ENCODE data around the gene HLCS. TPM values are rescaled to one million over a fixed set of nuclear protein-coding genes. Genes with fewer than 3 reads are reported as not detected.

Gene HLCS
- total RNA-seq, 1 donor from 2014 or later, result 21.9 TPM

- peak overlapping the region; percentile 93 for H3K4me3 Mint-ChIP-seq
- no peak overlapping the region for H3K27ac Mint-ChIP-seq (ENCODE audit: unreplicated experiment)
- no peaks in the 10 kb centered on the region for H3K36me3 Mint-ChIP-seq (ENCODE audit: low read depth)
- H3K9me3 Mint-ChIP-seq, result no peaks in the 10 kb centered on the region
- H3K4me1 Mint-ChIP-seq, result peaks cover 16% of the 10 kb centered on the region
- TF ChIP-seq, protein P1, sequence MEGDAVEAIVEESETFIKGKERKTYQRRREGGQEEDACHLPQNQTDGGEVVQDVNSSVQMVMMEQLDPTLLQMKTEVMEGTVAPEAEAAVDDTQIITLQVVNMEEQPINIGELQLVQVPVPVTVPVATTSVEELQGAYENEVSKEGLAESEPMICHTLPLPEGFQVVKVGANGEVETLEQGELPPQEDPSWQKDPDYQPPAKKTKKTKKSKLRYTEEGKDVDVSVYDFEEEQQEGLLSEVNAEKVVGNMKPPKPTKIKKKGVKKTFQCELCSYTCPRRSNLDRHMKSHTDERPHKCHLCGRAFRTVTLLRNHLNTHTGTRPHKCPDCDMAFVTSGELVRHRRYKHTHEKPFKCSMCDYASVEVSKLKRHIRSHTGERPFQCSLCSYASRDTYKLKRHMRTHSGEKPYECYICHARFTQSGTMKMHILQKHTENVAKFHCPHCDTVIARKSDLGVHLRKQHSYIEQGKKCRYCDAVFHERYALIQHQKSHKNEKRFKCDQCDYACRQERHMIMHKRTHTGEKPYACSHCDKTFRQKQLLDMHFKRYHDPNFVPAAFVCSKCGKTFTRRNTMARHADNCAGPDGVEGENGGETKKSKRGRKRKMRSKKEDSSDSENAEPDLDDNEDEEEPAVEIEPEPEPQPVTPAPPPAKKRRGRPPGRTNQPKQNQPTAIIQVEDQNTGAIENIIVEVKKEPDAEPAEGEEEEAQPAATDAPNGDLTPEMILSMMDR (conservative IDR thresholded peaks at IDR 0.05), result no peak
- no peak for DNase-seq (ENCODE audit: low read depth, low spot score)
- peaks cover 2% of the 10 kb centered on the region for H3K27me3 Mint-ChIP-seq (ENCODE audit: low read depth)
These were observed 776 bp downstream of the HLCS start for GRCh38 chr21:36965720-36966065.

DNA sequence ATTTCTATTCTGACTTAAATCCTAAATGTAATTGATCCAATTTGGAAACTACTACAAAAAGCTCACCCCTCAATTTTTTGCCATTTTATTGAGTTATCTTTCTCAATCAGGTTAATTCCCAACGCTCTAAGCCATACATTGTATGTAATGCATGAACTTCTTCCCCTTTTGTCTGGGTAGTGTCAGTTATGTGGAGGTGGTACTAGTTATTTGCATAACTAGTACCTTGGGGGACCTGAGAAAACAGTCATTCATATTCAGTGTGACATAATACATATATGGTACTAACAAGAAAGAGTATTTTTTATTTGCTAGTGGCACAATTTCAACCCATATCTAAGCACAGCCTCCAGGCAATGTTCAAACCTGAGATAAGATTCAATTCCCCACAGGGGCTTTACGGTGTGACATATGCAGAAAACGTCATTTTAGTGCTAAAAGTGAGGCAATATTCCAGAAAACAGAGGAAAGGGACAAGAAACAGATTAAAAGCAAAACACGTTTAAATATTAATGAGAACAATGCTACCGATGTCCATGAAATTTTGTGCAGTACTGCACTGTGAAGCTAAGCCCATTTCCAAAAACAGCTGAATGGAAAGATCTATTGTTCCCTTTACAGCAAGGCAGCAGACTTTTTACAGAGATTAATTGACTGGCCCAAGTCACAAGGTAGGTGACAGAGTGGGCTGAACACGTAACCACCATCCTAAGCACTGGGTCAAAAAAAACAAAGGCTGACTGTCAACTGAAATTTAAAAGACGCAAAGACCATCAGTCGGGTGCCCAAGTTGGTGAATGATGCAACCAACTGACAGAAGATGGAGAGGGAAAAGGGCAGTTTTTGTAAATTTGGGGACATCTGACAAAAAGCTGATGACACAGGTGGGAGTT, 1.4 kb downstream of the HLCS start:
- H3K4me1 Mint-ChIP-seq, result peaks cover 16% of the 10 kb centered on the region
- H3K27ac Mint-ChIP-seq (ENCODE audit: unreplicated experiment), result peak overlapping the region; percentile 53
- no peaks in the 10 kb centered on the region for H3K9me3 Mint-ChIP-seq
- H3K36me3 Mint-ChIP-seq (ENCODE audit: low read depth), result no peaks in the 10 kb centered on the region
- peaks cover 2% of the 10 kb centered on the region for H3K27me3 Mint-ChIP-seq (ENCODE audit: low read depth)
- H3K4me3 Mint-ChIP-seq, result peak overlapping the region; percentile 93
- DNase-seq (ENCODE audit: low read depth, low spot score), result no peak
- TF ChIP-seq, protein P1 (conservative IDR thresholded peaks at IDR 0.05), result no peak

DNA sequence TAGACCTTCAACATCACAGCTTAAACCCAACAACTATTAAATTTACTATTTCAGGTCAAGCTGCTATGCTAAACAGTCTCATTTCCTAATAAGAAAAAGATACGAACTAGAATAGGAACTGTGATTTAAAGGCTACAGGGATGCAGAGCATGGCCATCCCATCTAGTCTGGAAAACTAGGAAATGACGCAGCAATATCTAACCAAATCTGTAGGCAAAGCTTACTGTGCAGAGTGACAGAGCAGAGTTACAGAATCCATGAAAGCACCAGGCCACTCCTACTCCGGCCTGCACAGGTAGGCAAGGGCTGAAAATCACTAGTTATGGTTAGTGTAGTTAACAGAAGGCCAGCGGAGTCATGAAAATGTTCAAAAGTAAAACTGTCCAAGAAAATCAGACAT, 2.1 kb downstream of the HLCS start:
- TF ChIP-seq, protein P1 (conservative IDR thresholded peaks at IDR 0.05), result no peak
- Mint-ChIP-seq H3K9me3 (no peaks in the 10 kb centered on the region), H3K27ac (ENCODE audit: unreplicated experiment) (no peak overlapping the region), H3K4me1 (peaks cover 16% of the 10 kb centered on the region), H3K4me3 (peak overlapping the region; percentile 73), H3K27me3 (ENCODE audit: low read depth) (peaks cover 2% of the 10 kb centered on the region), H3K36me3 (ENCODE audit: low read depth) (no peaks in the 10 kb centered on the region)
- no peak for DNase-seq (ENCODE audit: low read depth, low spot score)

DNA sequence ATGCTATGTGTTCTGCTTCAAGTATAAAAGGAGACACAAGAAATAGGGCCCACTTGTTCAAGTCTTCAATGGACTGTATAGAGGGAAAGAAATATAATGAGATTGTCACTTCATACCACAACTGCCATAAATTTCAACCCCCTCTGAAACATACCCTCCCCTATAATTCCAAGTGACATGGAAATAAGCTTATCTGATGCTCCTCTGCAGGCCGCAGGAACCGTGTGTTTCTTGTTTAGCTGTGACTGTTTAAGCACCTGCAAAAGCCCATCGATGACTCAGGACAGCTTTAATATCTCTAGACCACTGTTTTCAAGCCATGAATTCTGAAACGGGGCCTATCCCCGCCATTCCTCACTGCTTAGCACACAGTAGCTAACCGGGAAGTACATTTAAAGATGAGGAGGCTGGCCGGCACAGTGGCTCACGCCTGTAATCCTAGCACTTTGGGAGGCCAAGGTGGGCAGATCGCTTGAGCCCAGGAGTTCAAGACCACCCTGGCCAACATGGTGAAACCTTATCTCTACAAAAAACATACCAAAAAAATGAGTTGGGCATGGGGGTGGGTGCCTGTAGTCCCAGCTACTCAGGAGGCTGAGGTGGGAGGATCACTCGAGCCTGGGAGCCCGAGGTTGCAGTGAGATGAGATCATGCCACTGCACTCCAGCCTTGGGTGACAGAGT, 4.2 kb downstream of the HLCS start:
- no peak for DNase-seq (ENCODE audit: low read depth, low spot score)
- no peaks in the 10 kb centered on the region for H3K9me3 Mint-ChIP-seq
- peaks cover 2% of the 10 kb centered on the region for H3K27me3 Mint-ChIP-seq (ENCODE audit: low read depth)
- H3K4me3 Mint-ChIP-seq, result peak overlapping the region; percentile 54
- peaks cover 15% of the 10 kb centered on the region for H3K4me1 Mint-ChIP-seq
- H3K36me3 Mint-ChIP-seq (ENCODE audit: low read depth), result peaks cover under 1% of the 10 kb centered on the region
- no peak overlapping the region for H3K27ac Mint-ChIP-seq (ENCODE audit: unreplicated experiment)
- TF ChIP-seq, protein P1 (conservative IDR thresholded peaks at IDR 0.05), result no peak

DNA sequence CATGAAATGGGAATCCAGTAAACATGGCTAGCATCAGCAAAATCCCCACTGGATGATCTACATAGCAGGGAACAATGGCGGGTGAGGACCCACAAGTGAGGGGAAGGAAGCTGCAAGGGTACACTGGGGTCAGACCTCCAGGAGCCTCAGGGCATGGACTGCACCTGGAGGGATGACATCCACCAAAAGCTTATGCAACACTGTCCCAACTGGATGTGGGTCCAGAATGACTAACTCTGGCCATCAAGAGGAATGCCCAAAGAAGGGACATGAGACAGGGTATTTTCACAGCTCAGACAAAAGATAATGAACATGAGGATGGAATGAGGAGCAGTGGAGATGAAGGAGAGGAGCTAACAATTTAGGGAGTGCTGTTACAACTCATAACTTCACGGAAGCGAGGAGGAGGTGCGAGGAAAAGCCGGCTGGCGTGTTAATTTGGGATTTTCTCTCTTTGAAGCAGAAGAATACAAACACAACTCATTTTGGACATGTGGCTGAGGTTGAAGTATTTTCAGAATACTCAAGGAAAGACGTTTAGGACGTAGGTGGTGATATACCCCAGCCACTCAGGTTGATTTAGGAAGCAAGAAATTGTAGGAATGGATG, 5.7 kb downstream of the HLCS start:
- DNase-seq (ENCODE audit: low read depth, low spot score), result no peak
- peaks cover 2% of the 10 kb centered on the region for H3K27me3 Mint-ChIP-seq (ENCODE audit: low read depth)
- no peak overlapping the region for H3K27ac Mint-ChIP-seq (ENCODE audit: unreplicated experiment)
- H3K36me3 Mint-ChIP-seq (ENCODE audit: low read depth), result peaks cover 3% of the 10 kb centered on the region
- peaks cover 10% of the 10 kb centered on the region for H3K4me1 Mint-ChIP-seq
- H3K4me3 Mint-ChIP-seq, result no peak overlapping the region
- TF ChIP-seq, protein P1 (conservative IDR thresholded peaks at IDR 0.05), result no peak
- H3K9me3 Mint-ChIP-seq, result no peaks in the 10 kb centered on the region
